ENCODE measurements around the gene NOL9. TPM values are rescaled to one million over a fixed set of nuclear protein-coding genes. Genes with fewer than 3 reads are reported as not detected.

NOL9 gene
- total and polyA plus RNA-seq, 2 of the 13 experiments (the other 11 are each of a cell fraction or from before 2014, with no cell fraction given), result 18.0 to 24.7 TPM

DNA sequence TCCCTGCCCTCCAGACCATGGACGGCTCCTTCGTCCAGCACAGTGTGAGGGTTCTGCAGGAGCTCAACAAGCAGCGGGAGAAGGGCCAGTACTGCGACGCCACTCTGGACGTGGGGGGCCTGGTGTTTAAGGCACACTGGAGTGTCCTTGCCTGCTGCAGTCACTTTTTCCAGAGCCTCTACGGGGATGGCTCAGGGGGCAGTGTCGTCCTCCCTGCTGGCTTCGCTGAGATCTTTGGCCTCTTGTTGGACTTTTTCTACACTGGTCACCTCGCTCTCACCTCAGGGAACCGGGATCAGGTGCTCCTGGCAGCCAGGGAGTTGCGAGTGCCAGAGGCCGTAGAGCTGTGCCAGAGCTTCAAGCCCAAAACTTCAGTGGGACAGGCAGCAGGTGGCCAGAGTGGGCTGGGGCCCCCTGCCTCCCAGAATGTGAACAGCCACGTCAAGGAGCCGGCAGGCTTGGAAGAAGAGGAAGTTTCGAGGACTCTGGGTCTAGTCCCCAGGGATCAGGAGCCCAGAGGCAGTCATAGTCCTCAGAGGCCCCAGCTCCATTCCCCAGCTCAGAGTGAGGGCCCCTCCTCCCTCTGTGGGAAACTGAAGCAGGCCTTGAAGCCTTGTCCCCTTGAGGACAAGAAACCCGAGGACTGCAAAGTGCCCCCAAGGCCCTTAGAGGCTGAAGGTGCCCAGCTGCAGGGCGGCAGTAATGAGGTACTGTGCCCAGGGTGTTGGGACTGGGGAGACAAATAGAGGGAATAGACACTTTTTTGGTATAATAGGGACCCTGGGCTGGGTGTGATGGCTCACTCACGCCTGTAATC, 26.5 kb upstream of the NOL9 start (continued):
- TF ChIP-seq STAT6 (CRISPR knock-in tag; IDR thresholded peaks at IDR 0.05; ENCODE audit: borderline replicate concordance) (no peak), ZNF3 (CRISPR knock-in tag; IDR thresholded peaks at IDR 0.05) (no peak), ZNF724P (CRISPR knock-in tag; IDR thresholded peaks at IDR 0.05; ENCODE audit: borderline replicate concordance) (no peak), DMAP1 (CRISPR knock-in tag; IDR thresholded peaks at IDR 0.05) (no peak), ERF (CRISPR knock-in tag; IDR thresholded peaks at IDR 0.05) (no peak), ZSCAN29 (CRISPR knock-in tag; conservative IDR thresholded peaks at IDR 0.05) (no peak), ZNF562 (CRISPR knock-in tag; IDR thresholded peaks at IDR 0.05; ENCODE audit: borderline replicate concordance) (no peak), FOXA1 (IDR thresholded peaks at IDR 0.05) (no peak), FOXA1 (CRISPR knock-in tag; IDR thresholded peaks at IDR 0.05) (no peak), ZNF607 (CRISPR knock-in tag; IDR thresholded peaks at IDR 0.05; ENCODE audit: borderline replicate concordance) (no peak), ZFP41 (CRISPR knock-in tag; IDR thresholded peaks at IDR 0.05; ENCODE audit: borderline replicate concordance) (no peak), TFAP4 (IDR thresholded peaks at IDR 0.05; ENCODE audit: borderline replicate concordance, low read depth) (no peak)
